Left hindlimb (tissue), 1 donor: ENCODE measurements around the gene SIGLEC7.

ENCODE experiments used
- DNase-seq: peaks from one replicate; pipeline ENCODE4 v3.0.0-alpha.2; 2018

SIGLEC7 gene

GRCh38 chr19:51142119-51142518 lies at the start of gene SIGLEC7:
SIGLEC7 (plus strand) TSS chr19:51142301; CDS start chr19:51142370, 69 bp downstream.
- DNase-seq, result no peak

GRCh38 chr19:51093101-51093500 lies 49.0 kb upstream of the SIGLEC7 start:
- no peak for DNase-seq

GRCh38 chr19:51093510-51094345 lies 48.4 kb upstream of the SIGLEC7 start:
- DNase-seq, result no peak

- no peak for DNase-seq
Measured at GRCh38 chr19:51094696-51095279, 47.3 kb upstream of the SIGLEC7 start.

GRCh38 chr19:51096473-51097165 lies 45.5 kb upstream of the SIGLEC7 start:
- DNase-seq, result no peak

- DNase-seq, result no peak
Measured at GRCh38 chr19:51097166-51097738, 44.8 kb upstream of the SIGLEC7 start.

GRCh38 chr19:51097796-51098195 lies 44.3 kb upstream of the SIGLEC7 start:
- DNase-seq, result no peak

DNA sequence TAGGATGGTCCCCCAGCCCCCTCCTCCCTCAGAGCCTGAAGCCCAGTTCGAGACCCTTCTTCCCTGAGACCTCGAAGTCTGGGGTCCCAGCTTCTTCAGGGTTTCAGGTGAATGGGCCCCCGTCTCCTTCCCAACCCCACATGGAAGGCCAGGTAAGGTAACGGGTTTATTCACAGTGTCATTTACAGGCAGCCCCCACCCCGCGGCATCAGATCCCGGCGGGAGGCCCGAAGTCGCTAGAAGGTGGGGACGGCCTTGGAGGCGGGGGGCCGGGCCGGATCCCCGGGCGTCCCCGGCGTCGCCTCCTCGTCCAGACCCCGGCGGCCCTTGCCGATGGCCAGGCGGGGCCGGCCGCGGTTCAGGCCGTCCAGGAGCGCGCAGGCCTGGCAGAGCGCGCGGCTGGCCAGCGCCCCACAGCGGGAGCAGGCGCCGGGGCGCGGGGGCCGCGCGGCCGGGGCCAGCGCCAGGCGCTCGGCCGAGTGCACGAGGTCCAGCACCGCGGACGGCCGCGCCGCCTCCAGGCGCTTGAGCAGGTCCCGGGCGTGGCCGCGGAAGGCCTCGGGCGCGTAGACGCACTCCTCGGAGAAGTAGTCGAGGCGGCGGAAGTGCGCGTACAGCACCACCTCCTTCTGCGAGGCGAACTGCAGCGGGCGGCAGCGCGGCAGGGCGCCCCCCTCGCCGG lies 43.6 kb upstream of the SIGLEC7 start:
- DNase-seq, result peak; percentile 50

DNA sequence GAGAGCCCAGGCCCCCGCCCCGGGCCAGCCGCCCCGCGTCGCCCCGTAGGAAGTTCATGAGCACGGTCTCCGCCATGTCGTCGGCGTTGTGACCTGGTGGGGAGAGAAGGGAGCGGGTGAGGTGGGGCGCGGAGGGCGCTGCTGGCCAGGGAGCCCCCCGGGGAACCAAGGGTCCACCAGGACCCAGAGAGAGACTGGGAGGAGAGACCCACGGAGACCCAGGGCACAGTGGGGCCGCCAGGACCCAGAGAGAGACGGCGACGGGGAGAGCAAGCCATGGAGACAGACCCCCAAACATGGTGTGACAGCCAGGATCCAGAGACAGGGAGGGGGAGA lies 43.1 kb upstream of the SIGLEC7 start:
- no peak for DNase-seq

- no peak for DNase-seq
Measured at GRCh38 chr19:51100601-51101000, 41.5 kb upstream of the SIGLEC7 start.

- DNase-seq, result no peak
Measured at GRCh38 chr19:51101171-51101865, 40.8 kb upstream of the SIGLEC7 start.

GRCh38 chr19:51102991-51103390 lies 39.1 kb upstream of the SIGLEC7 start:
- no peak for DNase-seq

DNA sequence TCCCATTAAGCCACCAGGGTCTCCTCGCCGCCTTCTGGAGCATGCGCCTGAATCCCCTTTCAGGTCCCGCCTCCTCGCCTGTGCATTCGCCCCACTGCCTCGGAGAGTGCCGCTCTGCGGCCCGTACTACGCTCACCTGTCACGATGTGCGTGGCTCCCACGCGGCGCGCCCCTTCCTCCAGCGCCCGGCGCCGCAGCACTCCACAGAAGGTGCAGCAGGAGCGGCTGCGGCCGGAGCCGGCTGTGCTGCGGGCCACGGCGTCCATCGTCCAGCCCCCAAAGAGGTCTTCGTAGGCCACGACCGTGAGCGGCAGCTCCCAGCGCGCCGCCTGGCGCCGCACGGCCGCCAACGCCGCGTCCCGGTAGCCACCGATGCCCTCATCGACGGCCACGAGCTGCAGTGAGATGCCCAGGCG lies 38.2 kb upstream of the SIGLEC7 start:
- DNase-seq, result no peak

- no peak for DNase-seq
Measured at GRCh38 chr19:51107406-51108065, 34.6 kb upstream of the SIGLEC7 start.

DNA sequence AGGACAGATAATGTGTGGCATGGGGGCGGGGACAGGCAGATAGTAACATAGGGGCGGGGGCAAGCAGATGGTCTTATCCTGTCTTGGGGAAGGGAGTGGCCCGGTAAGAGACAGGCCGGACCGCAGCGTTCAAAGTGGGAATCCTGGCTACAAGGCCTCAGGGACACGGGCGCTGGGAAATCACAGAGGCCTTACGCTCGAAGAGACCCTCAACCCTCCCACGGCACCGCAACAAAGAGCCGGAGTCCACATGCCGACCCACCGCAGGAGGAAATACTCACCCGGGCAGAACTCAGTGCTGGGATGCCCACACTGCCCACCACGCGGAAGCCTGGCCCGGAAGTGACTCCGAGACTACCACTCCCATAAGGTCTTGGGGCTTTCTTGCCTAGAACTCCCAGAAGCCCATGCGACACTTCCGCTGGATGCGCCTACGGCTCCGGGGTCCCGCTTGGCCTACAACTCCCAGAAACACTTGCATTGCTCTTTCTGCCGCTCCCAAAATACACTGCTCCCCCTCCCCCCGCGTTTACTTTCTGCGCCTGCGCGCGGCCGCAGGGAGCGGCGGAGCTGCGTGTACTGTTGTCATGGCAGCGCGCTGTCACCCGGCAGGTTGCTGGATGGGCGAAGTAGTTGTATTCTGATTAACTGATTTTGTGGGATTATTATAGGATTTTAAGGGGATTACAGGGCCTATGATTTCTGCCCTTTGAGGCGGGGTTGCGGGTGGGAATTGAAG lies 33.9 kb upstream of the SIGLEC7 start, which contains the start of gene CTU1:
TSS of gene CTU1 (minus strand) at position 344 of the 739 bp plus-strand sequence. CDS start 3,840 bp downstream, outside the sequence.
- DNase-seq, result peak; percentile 99

DNA sequence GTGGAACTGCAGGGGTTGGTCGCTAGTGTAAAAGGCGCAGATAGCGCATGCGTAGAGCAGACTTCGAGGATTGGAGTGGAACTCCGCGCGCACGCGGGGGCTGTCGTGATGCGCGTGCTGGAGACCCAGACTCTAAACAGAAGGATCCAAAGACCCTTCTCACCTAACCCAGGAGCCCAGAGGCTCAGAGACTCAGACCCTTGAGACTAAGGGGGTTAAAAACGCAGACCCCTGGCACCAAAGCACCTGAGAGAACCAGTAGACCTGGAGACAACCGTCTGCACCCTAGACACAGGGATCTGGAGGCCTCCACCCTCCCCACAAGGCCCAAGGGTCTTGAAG lies 33.3 kb upstream of the SIGLEC7 start:
- no peak for DNase-seq

DNA sequence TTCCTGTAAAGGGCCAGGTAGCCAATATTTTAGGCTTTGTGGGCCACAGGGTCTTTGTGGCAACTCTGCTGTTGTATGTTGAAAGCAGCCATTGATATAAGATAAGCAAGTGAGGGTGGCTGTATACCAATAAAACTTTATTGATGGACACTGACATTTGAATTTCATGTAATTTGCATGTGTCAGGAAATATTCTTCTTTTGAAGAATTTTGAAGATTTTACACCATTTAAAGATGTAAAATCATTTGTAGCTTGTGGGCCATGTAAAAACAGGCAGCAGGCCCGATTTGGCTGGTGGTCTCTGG lies 31.5 kb upstream of the SIGLEC7 start:
- DNase-seq, result no peak

- DNase-seq, result no peak
Measured at GRCh38 chr19:51111606-51112005, 30.5 kb upstream of the SIGLEC7 start.

DNA sequence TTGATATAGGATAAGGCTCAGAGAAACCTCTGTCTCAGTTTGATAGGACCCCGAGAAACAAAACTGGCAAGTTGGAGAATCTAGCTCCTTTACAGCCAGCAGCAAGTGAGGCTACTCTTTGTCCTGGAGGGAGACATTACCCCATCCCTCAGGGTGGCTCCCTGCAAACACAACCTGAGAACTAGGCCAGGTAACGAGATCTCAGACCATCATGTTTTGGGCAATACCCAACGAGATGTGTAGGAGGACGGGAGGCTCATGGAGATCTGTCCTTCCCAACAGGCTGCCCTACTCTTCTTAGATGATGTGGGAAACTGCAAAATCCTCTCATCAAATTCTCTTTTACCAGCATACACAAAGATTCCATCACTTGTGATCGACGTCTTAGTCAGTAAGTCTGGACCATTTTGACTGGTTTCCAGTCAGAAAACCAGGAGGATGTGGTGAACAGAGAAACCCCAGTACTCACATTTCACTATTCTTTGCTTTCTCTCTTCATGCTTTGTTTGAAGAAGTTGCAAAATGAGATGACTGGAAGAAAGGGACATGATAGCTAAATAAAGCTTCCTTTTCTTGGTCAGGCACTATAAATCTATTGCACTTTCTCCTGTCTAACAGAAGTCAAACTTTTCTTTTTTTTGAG lies 27.9 kb upstream of the SIGLEC7 start:
- no peak for DNase-seq

DNA sequence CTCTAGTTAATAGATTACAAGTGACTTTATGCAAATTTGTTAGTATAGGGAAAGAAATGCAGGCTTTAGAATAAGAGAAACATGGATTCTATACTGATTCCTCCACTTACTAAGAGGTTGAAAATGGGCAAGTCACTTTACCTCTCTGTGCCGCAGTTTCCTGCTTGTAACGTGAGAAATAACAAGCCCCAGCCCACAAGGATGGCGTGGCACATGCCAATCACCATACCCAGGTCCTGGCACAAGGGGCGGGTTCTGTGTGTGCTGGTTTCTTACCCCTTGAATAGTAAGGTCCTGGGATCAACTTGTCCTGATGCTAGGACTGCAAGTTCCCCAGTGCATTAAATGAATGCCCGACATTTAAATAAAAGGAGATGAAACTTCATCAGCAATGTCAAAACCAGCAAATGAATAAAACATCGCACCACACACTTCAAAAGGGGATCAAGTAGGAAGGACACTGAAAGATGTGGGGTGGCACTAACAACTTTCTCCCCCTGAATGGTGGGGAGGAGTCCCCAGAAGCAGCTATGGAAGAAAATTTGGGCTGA lies 25.3 kb upstream of the SIGLEC7 start:
- DNase-seq, result no peak
